Hepatocyte (in vitro differentiated cells): Measurements from ENCODE around the gene MRE11.

Experiments
- EZH2 ChIP-seq: fragments of 200-600 bp; sonication (generic); IDR thresholded peaks from 2 replicates; pipeline ENCODE4 v1.6.1; 2016; ENCODE audit warnings: antibody characterized with exemption, mild to moderate bottlenecking, borderline replicate concordance
- EZH2phosphoT487 ChIP-seq: fragments of 200-600 bp; sonication (generic); IDR thresholded peaks from one replicate; pipeline ENCODE4 v1.6.1; 2018; ENCODE audit warnings: antibody characterized with exemption, mild to moderate bottlenecking, low read depth, moderate library complexity; ENCODE audit not compliant: unreplicated experiment, severe bottlenecking
- TF ChIP-seq, protein P1 (sequence below): fragments of 200-600 bp; sonication (generic); IDR thresholded peaks from 2 replicates; pipeline ENCODE4 v1.5.1; 2016; ENCODE audit warnings: antibody characterized with exemption, mild to moderate bottlenecking; ENCODE audit not compliant: poor library complexity

DNA sequence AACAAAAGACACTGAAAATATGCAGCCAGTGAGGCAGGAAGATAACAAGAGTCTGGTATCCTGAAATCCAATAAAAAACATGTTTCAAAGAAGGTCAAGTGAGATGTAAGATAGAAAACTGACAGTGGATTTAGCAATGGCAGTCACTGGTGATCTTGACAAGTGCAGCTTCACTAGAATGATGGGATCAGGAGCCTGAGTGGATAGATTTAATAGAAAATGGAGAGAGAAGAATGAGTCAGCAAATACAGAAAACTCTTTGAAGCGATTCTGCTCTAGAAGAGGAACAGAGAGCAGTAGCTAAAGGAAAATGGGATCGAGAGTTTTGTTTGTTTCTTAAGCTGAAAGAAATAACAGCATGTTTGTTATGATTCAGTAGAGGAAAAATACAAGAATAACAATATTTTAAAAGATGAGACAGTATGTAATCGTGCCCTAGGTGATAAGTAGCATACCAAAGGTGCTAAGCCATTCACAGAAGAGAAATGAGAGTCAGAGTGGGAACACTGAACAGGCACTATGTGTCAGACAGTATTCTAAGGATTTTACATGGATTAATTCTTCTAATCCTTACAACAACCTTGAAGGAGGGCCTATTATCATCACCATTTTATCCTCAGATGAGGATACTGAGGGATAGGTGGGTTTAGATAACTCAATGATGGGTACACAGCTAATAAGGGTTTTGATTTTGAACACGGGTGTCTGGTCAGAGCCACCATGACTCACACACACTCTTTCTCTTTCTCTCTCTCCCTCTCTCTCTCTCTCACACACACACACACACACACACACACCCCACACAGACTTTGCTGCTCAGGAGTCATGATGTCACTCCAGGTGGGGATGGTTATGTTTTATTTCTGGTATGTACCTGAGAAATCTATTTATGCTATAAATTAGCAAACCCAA lies 36.3 kb downstream of the MRE11 start:
- TF ChIP-seq, protein P1, sequence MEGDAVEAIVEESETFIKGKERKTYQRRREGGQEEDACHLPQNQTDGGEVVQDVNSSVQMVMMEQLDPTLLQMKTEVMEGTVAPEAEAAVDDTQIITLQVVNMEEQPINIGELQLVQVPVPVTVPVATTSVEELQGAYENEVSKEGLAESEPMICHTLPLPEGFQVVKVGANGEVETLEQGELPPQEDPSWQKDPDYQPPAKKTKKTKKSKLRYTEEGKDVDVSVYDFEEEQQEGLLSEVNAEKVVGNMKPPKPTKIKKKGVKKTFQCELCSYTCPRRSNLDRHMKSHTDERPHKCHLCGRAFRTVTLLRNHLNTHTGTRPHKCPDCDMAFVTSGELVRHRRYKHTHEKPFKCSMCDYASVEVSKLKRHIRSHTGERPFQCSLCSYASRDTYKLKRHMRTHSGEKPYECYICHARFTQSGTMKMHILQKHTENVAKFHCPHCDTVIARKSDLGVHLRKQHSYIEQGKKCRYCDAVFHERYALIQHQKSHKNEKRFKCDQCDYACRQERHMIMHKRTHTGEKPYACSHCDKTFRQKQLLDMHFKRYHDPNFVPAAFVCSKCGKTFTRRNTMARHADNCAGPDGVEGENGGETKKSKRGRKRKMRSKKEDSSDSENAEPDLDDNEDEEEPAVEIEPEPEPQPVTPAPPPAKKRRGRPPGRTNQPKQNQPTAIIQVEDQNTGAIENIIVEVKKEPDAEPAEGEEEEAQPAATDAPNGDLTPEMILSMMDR, result no peak
- TF ChIP-seq EZH2phosphoT487 (no peak), EZH2 (no peak)
